Upper lobe of right lung (tissue), 1 donor: Measurements from ENCODE around the gene VSTM2B. TPM values are rescaled to one million over a fixed set of nuclear protein-coding genes. Genes with fewer than 3 reads are reported as not detected.

Source experiments
- ATAC-seq: fragments of 200-7000 bp; cut with Tn5 transposase; one replicate; pipeline ENCODE4 v1.9.1; 2020; ENCODE audit warnings: mild to moderate bottlenecking, moderate library complexity
- DNase-seq: peaks from one replicate; pipeline ENCODE4 v3.0.0-alpha.2; 2020
- H3K27ac ChIP-seq: fragments of 200-600 bp; one replicate; pipeline ENCODE4 v1.8.0; 2022
- H3K27me3 ChIP-seq: fragments of 200-600 bp; one replicate; pipeline ENCODE4 v1.8.0; 2022; ENCODE audit warnings: mild to moderate bottlenecking
- H3K36me3 ChIP-seq: fragments of 200-600 bp; one replicate; pipeline ENCODE4 v1.8.0; 2022
- H3K4me1 ChIP-seq: fragments of 200-600 bp; one replicate; pipeline ENCODE4 v1.8.0; 2022
- H3K4me3 ChIP-seq: fragments of 200-600 bp; one replicate; pipeline ENCODE4 v1.8.0; 2022; ENCODE audit warnings: mild to moderate bottlenecking
- H3K9me3 ChIP-seq: fragments of 200-600 bp; one replicate; pipeline ENCODE4 v1.8.0; 2022
- CTCF ChIP-seq: fragments of 200-600 bp; IDR thresholded peaks from one replicate; pipeline ENCODE4 v1.8.0; 2022; ENCODE audit warnings: antibody characterized with exemption
- intact Hi-C: fragments of 100-400 bp; cut with DNase I; formaldehyde crosslinking; loops from one replicate; pipeline ENCODE4 v1.11.0; 2022
- total RNA-seq: library from RNA; stranded (reverse); fragmentation: NEBNext Ultra II Directional; extraction: Animal tissue kit (Norgen Biotek cat#: 25700); gene quantifications from one replicate; pipeline ENCODE4 v1.2.1, GENCODE V29; 2021
- donor health status: DM: no; HTN: yes; CAD: no; lungs with severe emphysema.

Gene VSTM2B
- total RNA-seq, 1 donor from 2014 or later, result not detected

GRCh38 chr19:29614046-29614445, 88.3 kb downstream of the VSTM2B start:
- no peak for DNase-seq
- no peaks in the 10 kb centered on the region for H3K4me1 ChIP-seq
- H3K36me3 ChIP-seq, result peaks cover 64% of the 10 kb centered on the region

More at GRCh38 chr19:29614046-29614445, 88.3 kb downstream of the VSTM2B start:
- Histone ChIP-seq H3K27ac (no peak overlapping the region), H3K27me3 (no peaks in the 10 kb centered on the region), H3K9me3 (no peaks in the 10 kb centered on the region), H3K4me3 (no peak overlapping the region)
- ATAC-seq, result no peak
- no peak for TF ChIP-seq CTCF
- intact Hi-C loops, result loop anchor here (5.0 kb wide), 1 partner anchor 83 kb away; no protein-coding TSS in a partner anchor

Other genes with a start within 250 kb of the VSTM2B start
- gene POP4, start 80.3 kb downstream of the VSTM2B start, total RNA-seq, result 58.8 TPM
- 17.3 TPM for gene PLEKHF1, start 139.5 kb downstream of the VSTM2B start, total RNA-seq
- gene C19orf12, start 189.3 kb downstream of the VSTM2B start, total RNA-seq, result 22.1 TPM